Stimulated activated CD4-positive, alpha-beta T cell treated with anti-CD3 and anti-CD28 coated beads, Interleukin-1b, Interleukin-23, amount 100 ng/mL, for 4 hours (primary cell): Measurements from ENCODE around the gene NAGK.
"Not testable (repeated sequence)": the region's sequence is repeated elsewhere in the genome, so short reads cannot be mapped to it uniquely, and the experiment has no call there.

Experiments used
- DNase-seq, 2 donors: peaks; one replicate each; pipeline ENCODE4 v3.0.0-alpha.2; 2020; ENCODE audit warnings: low read depth in 2 of 2

The NAGK gene

GRCh38 chr2:71069376-71069775, 928 bp downstream of the NAGK start:
- DNase-seq, result no peak

DNA sequence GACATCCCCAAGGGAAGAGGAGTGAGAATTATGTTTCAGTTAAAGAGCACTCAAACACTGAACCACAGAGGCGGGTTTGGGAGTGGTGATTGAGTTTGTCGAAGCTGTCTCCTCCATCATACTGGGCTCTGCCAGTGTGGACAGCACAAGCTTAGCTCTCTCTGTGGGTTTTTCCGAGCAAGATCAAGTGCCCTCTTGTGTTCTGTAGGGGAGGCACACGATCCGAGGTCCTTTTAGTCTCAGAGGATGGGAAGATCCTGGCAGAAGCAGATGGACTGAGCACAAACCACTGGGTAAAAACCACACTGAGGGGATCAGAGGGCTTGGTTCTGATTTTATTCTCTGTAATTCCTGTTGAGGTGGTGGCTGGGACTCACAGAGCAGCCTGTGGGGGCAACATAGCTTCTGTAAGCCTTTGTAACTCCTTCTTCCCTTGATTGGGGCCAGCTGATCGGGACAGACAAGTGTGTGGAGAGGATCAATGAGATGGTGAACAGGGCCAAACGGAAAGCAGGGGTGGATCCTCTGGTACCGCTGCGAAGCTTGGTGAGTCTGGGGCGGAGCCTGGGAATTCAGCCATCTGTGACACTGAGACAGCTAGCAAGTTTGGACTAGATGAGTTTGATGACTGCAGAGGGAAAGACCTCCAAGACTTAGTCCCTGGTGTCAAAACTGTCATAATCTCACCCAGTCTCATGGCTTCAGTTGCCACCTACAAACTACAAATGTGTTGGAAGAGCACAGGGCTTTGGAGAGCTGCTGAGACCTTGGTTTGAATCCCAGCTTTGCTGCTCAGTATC, 2.0 kb downstream of the NAGK start:
- no peak for DNase-seq

DNA sequence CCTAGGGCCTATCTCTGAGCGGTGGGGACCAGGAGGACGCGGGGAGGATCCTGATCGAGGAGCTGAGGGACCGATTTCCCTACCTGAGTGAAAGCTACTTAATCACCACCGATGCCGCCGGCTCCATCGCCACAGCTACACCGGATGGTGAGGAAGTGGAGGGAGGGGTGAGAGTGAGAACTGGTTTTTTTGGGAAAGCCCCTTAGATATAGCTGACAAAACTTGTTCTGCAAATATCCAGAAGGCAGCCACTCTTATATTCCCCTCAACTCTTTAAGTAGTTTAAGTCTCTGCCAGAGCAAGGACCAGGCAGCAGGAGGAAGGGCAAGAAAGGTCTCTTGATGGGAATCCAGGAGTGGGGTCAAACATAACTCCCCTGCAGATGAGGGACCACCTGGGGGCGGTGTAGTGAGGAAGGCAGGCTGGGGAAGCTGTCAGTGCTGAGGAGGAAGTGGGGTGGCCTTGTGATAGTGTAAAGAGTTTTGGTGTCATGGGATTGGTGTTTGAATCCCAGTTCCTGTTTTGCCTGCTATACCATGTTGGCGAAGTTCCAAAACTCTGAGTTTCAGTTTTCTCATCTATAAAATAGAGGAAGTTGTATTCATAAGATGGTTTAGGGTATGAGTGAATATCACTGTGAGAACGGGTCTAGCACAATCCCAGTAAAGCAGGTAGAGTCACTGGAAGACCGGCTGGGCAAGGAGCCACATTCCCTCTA, 3.4 kb downstream of the NAGK start:
- peak; percentile 43 to 46 for DNase-seq

GRCh38 chr2:71072492-71072891, 4.0 kb downstream of the NAGK start:
- no peak for DNase-seq

GRCh38 chr2:71073475-71073874, 5.0 kb downstream of the NAGK start:
- no peak for DNase-seq

- no peak for DNase-seq
Measured at GRCh38 chr2:71074893-71075395, 6.5 kb downstream of the NAGK start.

- no peak for DNase-seq
Measured at GRCh38 chr2:71078624-71079023, 10.2 kb downstream of the NAGK start.

DNA sequence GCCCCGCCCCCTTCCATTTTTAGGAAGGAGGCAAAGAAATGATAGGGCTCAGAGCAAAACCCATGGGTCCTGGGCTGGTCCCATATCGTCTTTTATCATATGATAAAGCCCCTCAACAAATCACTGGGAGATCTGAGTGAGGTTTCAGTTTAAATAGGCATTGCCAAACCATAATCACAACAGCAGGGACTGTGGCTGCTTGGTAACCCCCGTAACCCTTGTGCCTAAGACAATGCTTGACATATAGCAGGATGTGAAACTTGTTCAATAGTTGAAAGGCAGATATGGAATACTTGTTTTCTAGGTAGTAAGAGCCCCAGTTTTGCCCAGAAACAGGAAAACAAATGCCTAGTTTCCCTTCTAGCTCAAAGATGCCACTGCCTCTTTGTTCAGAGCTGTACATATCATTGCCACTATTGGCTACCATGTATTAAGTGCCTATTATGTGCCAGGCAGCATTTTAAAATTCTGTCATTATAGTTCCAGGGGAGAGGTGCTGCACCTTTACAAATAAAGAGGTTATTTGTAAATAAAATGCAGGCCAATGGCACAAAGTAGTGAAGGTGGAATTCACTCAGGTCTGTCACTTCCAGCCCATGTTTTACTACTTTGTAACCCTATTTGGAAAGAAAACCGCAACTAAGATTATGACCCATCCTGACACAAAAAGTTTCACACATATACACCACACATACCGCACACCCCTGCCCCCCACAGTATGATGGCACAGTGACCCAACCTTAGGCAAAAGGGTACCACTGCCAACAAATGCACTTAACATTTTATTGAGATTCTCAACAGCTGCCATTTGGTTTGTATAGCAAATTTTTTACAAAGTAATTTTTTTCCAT, 14.2 kb downstream of the NAGK start:
- DNase-seq, result no peak

GRCh38 chr2:71083297-71083696, 14.8 kb downstream of the NAGK start:
- not testable (repeated sequence) for DNase-seq

GRCh38 chr2:71083752-71084312, 15.4 kb downstream of the NAGK start:
- DNase-seq, result not testable (repeated sequence)

DNA sequence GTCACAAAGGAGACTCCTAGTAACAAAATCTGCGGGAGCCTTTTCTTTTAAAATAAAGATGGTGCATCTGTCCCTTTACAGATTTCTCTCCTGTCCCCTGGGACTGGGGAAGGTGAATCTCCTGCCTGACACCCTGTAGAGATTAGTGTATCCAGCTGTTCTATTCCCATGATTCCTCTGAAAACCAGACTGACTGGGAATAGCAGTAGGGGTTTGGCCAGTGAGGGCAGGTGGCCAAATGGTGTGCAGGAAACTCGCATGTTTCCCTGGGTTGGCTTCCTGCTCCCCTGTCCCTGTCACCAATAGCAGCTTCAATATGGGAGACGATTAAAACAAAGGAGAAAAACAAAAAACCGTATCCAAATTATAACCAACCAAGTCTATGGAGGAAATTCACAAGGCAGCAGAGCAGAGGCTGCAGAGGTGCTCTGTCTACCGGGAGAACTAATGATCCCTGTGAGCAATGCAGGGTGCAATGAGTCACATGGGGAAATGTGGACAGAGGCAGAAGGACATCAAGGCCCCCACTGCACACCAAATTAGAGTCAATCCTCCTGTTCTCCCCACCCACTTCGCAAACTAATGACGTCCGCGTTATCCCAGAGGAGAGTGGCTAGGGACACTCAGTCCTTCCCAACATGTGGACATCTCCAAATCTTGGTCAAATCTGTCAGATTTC, 17.0 kb downstream of the NAGK start:
- DNase-seq, result not testable (repeated sequence)

DNA sequence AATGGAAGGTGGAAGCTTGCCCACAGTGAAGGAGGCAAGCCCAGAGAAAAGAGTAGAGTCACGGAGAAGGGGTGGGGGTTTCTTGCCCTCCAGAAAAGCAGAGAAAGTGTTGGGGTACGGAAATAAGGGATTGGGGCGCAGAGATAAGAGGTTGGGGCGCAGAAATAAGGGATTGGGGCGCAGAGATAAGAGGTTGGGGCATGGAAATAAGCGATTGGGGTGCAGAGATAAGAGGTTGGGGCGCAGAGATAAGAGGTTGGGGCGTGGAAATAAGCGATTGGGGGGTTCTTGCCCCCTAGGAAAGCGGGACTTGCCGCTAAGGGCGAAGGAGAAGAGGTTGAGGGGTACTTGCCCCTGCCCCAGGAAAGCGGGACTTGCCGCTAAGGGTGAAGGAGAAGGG, 21.0 kb downstream of the NAGK start:
- DNase-seq, result not testable (repeated sequence)

DNA sequence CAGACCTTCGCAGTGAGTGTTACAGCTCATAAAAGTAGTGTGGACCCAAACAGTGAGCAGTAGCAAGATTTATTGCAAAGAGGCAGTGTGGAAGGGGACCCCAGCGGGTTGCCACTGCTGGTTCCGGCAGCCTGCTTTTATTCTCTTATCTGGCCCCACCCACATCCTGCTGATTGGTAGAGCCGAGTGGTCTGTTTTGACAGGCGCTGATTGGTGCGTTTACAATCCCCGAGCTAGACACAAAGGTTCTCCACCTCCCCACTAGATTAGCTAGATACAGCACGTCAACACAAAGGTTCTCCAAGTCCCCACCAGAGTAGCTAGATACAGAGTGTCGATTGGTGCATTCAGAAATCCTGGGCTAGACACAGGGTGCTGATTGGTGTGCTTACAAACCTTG, 23.4 kb downstream of the NAGK start:
- not testable (repeated sequence) for DNase-seq

GRCh38 chr2:71092491-71093260, 24.2 kb downstream of the NAGK start:
- not testable (repeated sequence) for DNase-seq

- DNase-seq, result peak; percentile 28 to 32
Measured at GRCh38 chr2:71100195-71100964, 31.9 kb downstream of the NAGK start.

- DNase-seq, result no peak
Measured at GRCh38 chr2:71101656-71102055, 33.2 kb downstream of the NAGK start.

- no peak for DNase-seq
Measured at GRCh38 chr2:71102981-71103681, 34.7 kb downstream of the NAGK start.

DNA sequence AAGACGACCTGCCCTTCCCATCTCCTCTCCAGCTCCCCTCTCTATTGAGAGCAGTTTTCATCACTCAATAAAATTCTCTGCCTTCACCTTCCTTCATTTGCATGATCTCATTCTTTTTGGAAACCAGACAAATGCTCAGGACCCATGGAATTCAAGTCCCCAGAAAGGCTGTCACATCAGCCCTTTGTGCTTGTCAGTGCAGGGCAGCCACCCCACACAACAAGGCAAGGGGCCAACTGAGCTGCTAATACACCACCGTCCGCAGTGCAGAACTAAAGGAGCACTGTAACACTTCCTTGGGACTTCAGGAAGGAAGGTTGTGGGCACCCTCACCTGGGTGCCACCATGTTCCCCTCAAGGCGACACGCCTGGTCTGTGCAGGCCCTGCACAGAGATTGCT, 35.4 kb downstream of the NAGK start:
- DNase-seq, result no peak

GRCh38 chr2:71106463-71106862, 38.0 kb downstream of the NAGK start:
- not testable (repeated sequence) for DNase-seq
